GM19193 (cell line): ENCODE results near the gene RADIL.

Experiments used
- POLR2A ChIP-seq: IDR thresholded peaks from 4 replicates; pipeline ENCODE4 v1.6.1; 2011; ENCODE audit not compliant: insufficient read depth, insufficient read length; ENCODE audit errors: extremely low read depth

The RADIL gene

GRCh38 chr7:4868493-4868892, 15.0 kb downstream of the RADIL start:
- TF ChIP-seq POLR2A = no peak

GRCh38 chr7:4866528-4867496, 16.7 kb downstream of the RADIL start:
- no peak for TF ChIP-seq POLR2A

GRCh38 chr7:4862156-4862555, 21.4 kb downstream of the RADIL start:
- no peak for TF ChIP-seq POLR2A

GRCh38 chr7:4861673-4862072, 21.8 kb downstream of the RADIL start, which contains the start of gene PAPOLB:
PAPOLB (minus strand) TSS chr7:4862030; CDS start chr7:4861810, 220 bp downstream.
- no peak for TF ChIP-seq POLR2A

- TF ChIP-seq POLR2A = no peak
Measured at GRCh38 chr7:4861227-4861626, 22.3 kb downstream of the RADIL start.

- TF ChIP-seq POLR2A = no peak
Measured at GRCh38 chr7:4857189-4857588, 26.3 kb downstream of the RADIL start.

GRCh38 chr7:4856336-4857057, 27.0 kb downstream of the RADIL start:
- TF ChIP-seq POLR2A = no peak

- no peak for TF ChIP-seq POLR2A
Measured at GRCh38 chr7:4854916-4855315, 28.6 kb downstream of the RADIL start.

- TF ChIP-seq POLR2A = no peak
Measured at GRCh38 chr7:4851459-4852422, 31.8 kb downstream of the RADIL start.

- TF ChIP-seq POLR2A = no peak
Measured at GRCh38 chr7:4850262-4850795, 33.2 kb downstream of the RADIL start.

- no peak for TF ChIP-seq POLR2A
Measured at GRCh38 chr7:4849390-4849789, 34.1 kb downstream of the RADIL start.

- TF ChIP-seq POLR2A = no peak
Measured at GRCh38 chr7:4845740-4846142, 37.8 kb downstream of the RADIL start.

GRCh38 chr7:4842319-4843064, 41.0 kb downstream of the RADIL start:
- TF ChIP-seq POLR2A = no peak

GRCh38 chr7:4841836-4842235, 41.7 kb downstream of the RADIL start:
- no peak for TF ChIP-seq POLR2A
